Measurements from ENCODE around the gene KMO.

KMO gene

GRCh38 chr1:241536969-241537368, 4.8 kb downstream of the KMO start:
- no peak for DNase-seq (ENCODE audit: low read depth, low spot score)

GRCh38 chr1:241542199-241542907, 10.2 kb downstream of the KMO start:
- no peak for DNase-seq (ENCODE audit: low read depth, low spot score)

GRCh38 chr1:241548008-241548407, 15.8 kb downstream of the KMO start:
- no peak for DNase-seq (ENCODE audit: low read depth, low spot score)

GRCh38 chr1:241550318-241550717, 18.1 kb downstream of the KMO start:
- DNase-seq (ENCODE audit: low read depth, low spot score), result no peak

GRCh38 chr1:241551759-241552638, 19.8 kb downstream of the KMO start:
- no peak for DNase-seq (ENCODE audit: low read depth, low spot score)

GRCh38 chr1:241553886-241554592, 21.9 kb downstream of the KMO start:
- DNase-seq (ENCODE audit: low read depth, low spot score), result no peak

GRCh38 chr1:241555526-241555925, 23.3 kb downstream of the KMO start:
- no peak for DNase-seq (ENCODE audit: low read depth, low spot score)

GRCh38 chr1:241557031-241557430, 24.9 kb downstream of the KMO start:
- DNase-seq (ENCODE audit: low read depth, low spot score), result no peak

GRCh38 chr1:241557551-241558193, 25.5 kb downstream of the KMO start:
- DNase-seq (ENCODE audit: low read depth, low spot score), result no peak

GRCh38 chr1:241560146-241560848, 28.1 kb downstream of the KMO start:
- DNase-seq (ENCODE audit: low read depth, low spot score), result no peak

- DNase-seq (ENCODE audit: low read depth, low spot score), result no peak
Observed at GRCh38 chr1:241560849-241561187, 28.6 kb downstream of the KMO start.

GRCh38 chr1:241569848-241570247, 37.7 kb downstream of the KMO start:
- DNase-seq (ENCODE audit: low read depth, low spot score), result no peak

GRCh38 chr1:241574154-241574553, 42.0 kb downstream of the KMO start:
- DNase-seq (ENCODE audit: low read depth, low spot score), result no peak

GRCh38 chr1:241579434-241579833, 47.3 kb downstream of the KMO start:
- DNase-seq (ENCODE audit: low read depth, low spot score), result no peak

GRCh38 chr1:241582921-241583321, 50.7 kb downstream of the KMO start:
- no peak for DNase-seq (ENCODE audit: low read depth, low spot score)

- no peak for DNase-seq (ENCODE audit: low read depth, low spot score)
Observed at GRCh38 chr1:241586905-241587512, 54.8 kb downstream of the KMO start.

- DNase-seq (ENCODE audit: low read depth, low spot score), result no peak
Observed at GRCh38 chr1:241589521-241589920, 57.3 kb downstream of the KMO start.

- DNase-seq (ENCODE audit: low read depth, low spot score), result peak; percentile 16
Observed at GRCh38 chr1:241590719-241591118, 58.5 kb downstream of the KMO start.

GRCh38 chr1:241591317-241591716, 59.1 kb downstream of the KMO start:
- peak; percentile 66 for DNase-seq (ENCODE audit: low read depth, low spot score)

- DNase-seq (ENCODE audit: low read depth, low spot score), result no peak
Observed at GRCh38 chr1:241591736-241592135, 59.6 kb downstream of the KMO start.
